AG08395 (cell line): Measurements from ENCODE around the gene STOML1.
"Not testable (repeated sequence)": the region's sequence is repeated elsewhere in the genome, so short reads cannot be mapped to it uniquely, and the experiment has no call there.

Experiments
- DNase-seq: peaks from one replicate; pipeline ENCODE4 v3.0.0; 2012; ENCODE audit warnings: mixed read lengths, low spot score

STOML1 gene

GRCh38 chr15:73946046-73946721 lies 45.9 kb downstream of the STOML1 start:
- no peak for DNase-seq

GRCh38 chr15:73945130-73945508 lies 47.0 kb downstream of the STOML1 start:
- DNase-seq = no peak

- DNase-seq = no peak
These were observed 47.6 kb downstream of the STOML1 start for GRCh38 chr15:73944161-73945129.

- DNase-seq = no peak
These were observed 49.3 kb downstream of the STOML1 start for GRCh38 chr15:73942751-73943270.

GRCh38 chr15:73941871-73942635 lies 50.0 kb downstream of the STOML1 start:
- DNase-seq = no peak

GRCh38 chr15:73941449-73941848 lies 50.6 kb downstream of the STOML1 start:
- DNase-seq = no peak

- peak; percentile 95 for DNase-seq
These were observed 51.1 kb downstream of the STOML1 start for GRCh38 chr15:73941044-73941443.

GRCh38 chr15:73940061-73940981 lies 51.8 kb downstream of the STOML1 start:
- no peak for DNase-seq

GRCh38 chr15:73939138-73939537 lies 53.0 kb downstream of the STOML1 start:
- no peak for DNase-seq

GRCh38 chr15:73938516-73938915 lies 53.6 kb downstream of the STOML1 start:
- not testable (repeated sequence) for DNase-seq

GRCh38 chr15:73937726-73938125 lies 54.4 kb downstream of the STOML1 start:
- DNase-seq = no peak

GRCh38 chr15:73937296-73937695 lies 54.8 kb downstream of the STOML1 start:
- no peak for DNase-seq

- DNase-seq = no peak
These were observed 55.4 kb downstream of the STOML1 start for GRCh38 chr15:73936588-73937290.

- DNase-seq = no peak
These were observed 55.9 kb downstream of the STOML1 start for GRCh38 chr15:73936181-73936580.

GRCh38 chr15:73935547-73935946 lies 56.5 kb downstream of the STOML1 start:
- no peak for DNase-seq

- DNase-seq = no peak
These were observed 57.8 kb downstream of the STOML1 start for GRCh38 chr15:73934281-73934680.

GRCh38 chr15:73932381-73933191 lies 59.5 kb downstream of the STOML1 start:
- DNase-seq = no peak

- no peak for DNase-seq
These were observed 60.7 kb downstream of the STOML1 start for GRCh38 chr15:73931441-73931840.

GRCh38 chr15:73930790-73931281 lies 61.3 kb downstream of the STOML1 start:
- DNase-seq = peak; percentile 90
